A549 (cell line): Measurements from ENCODE around the gene SETBP1.
A peak's percentile ranks its signal among the peaks of the same experiment; 100 is the strongest.

Source experiments
- RAD21 ChIP-seq, 2 experiments: fragments of >200 bp in 1 of 2; sonication (Bioruptor Twin) in 1 of 2; formaldehyde crosslinking in 1 of 2; IDR thresholded peaks in 1 of 2; conservative IDR thresholded peaks in 1 of 2; 2 replicates in 1 of 2; 3 replicates in 1 of 2; pipeline ENCODE4 v1.6.1; 2012 to 2018; ENCODE audit warnings: inconsistent platforms in 1 of 2
- TF ChIP-seq, protein P1 (sequence below): fragments of 250-450 bp; sonication (Bioruptor Pico); IDR thresholded peaks from 2 replicates; pipeline ENCODE4 v1.5.0; 2021; ENCODE audit warnings: mild to moderate bottlenecking, moderate library complexity, borderline replicate concordance

GRCh38 chr18:44679056-44679913 is 1.4 kb upstream of the SETBP1 start:
- TF ChIP-seq, protein P1, sequence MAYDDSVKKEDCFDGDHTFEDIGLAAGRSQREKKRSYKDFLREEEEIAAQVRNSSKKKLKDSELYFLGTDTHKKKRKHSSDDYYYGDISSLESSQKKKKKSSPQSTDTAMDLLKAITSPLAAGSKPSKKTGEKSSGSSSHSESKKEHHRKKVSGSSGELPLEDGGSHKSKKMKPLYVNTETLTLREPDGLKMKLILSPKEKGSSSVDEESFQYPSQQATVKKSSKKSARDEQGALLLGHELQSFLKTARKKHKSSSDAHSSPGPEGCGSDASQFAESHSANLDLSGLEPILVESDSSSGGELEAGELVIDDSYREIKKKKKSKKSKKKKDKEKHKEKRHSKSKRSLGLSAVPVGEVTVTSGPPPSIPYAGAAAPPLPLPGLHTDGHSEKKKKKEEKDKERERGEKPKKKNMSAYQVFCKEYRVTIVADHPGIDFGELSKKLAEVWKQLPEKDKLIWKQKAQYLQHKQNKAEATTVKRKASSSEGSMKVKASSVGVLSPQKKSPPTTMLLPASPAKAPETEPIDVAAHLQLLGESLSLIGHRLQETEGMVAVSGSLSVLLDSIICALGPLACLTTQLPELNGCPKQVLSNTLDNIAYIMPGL: no peak
- peak; percentile 49 to 77; a peak in 4 of 5 replicates for TF ChIP-seq RAD21 (conservative IDR thresholded peaks at IDR 0.05 in 1 of 2, IDR thresholded peaks at IDR 0.05 in 1 of 2)
